GM19395 (cell line): Measurements from ENCODE around the gene GRB7.
"Not testable (repeated sequence)": the region's sequence is repeated elsewhere in the genome, so short reads cannot be mapped to it uniquely, and the experiment has no call there.

ENCODE experiments used
- ATAC-seq: cut with Tn5 transposase; IDR thresholded peaks from one replicate; pipeline ENCODE4 v1.9.1; 2021; ENCODE audit warnings: mild to moderate bottlenecking, moderate library complexity; ENCODE audit not compliant: unreplicated experiment

The GRB7 gene

DNA sequence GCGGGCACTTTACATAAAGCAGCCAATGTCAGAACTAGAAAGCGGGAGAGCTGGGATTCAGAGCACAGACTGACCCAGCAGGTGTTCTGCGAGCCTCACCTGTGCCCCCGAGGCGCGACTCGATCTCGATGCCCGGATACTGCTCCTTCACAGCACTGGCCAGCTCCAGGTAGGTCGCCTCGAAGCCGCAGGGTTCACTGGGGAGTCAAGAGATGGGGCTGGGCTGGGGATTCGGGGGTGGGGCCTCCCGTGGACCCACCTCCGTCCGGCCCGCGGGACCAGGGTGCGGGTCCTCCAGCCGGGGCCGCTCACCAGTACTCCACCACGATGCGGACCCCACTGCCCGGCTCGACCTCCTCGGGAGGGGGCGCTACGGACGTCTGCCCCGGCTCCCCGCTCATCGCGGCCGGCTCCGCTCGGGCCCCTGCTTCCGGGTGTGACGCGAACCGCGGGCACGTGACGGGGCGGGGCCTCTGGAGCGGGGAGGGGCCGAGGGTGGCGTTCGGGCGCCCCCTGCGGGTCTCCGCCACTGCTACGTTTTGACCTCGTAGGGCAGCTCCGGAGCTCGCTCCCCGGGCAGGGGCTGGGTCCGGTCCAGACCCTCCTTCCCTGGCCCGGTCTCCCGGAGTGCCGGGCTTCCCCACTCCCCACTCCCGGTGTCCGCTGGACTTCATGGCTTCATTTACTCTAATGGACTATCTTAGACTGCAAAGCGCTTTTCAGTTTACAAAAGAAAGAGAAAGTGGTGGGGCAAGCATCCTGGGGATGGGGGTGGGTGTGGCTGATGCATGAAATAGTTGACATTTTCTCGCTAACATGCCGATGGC lies 7.4 kb upstream of the GRB7 start, which contains the start of gene MIEN1:
TSS of gene MIEN1 (minus strand) at position 438 of the 827 bp plus-strand sequence. CDS start at position 401, 37 bp downstream.
- ATAC-seq = peak; percentile 88

GRCh38 chr17:39732586-39732985 lies 5.2 kb upstream of the GRB7 start:
- no peak for ATAC-seq

GRCh38 chr17:39735882-39736281 lies 1.9 kb upstream of the GRB7 start:
- no peak for ATAC-seq

- no peak for ATAC-seq
These were observed 1.2 kb upstream of the GRB7 start for GRCh38 chr17:39736319-39737165.

DNA sequence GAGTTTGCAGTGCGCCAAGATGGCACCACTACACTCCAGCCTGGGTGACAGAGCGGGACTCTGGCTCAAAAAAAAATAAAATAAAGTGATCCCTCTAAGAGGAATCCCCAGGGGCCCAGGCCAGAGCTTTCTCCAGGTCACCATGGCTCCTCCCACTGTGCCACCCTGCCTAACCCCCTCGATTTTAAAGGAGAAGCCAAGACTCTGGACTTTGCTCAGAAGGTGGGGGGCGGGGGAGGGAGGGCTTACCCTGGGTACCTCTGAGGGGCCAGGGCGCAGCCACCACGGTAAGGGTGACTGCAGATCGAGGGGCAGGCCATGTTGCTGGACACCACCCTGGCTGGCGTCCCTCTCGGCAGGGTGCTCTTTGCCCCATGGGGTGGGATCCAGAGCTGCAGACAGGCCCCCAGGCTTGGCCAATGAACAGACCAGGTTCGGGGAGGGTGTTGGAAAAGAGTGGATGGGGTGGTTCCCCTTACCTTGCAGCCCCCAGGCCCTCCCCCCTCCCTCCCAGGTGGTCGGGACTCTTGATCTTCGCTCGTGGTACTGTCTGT lies 455 bp upstream of the GRB7 start:
- ATAC-seq = no peak

GRCh38 chr17:39738568-39738901 lies 797 bp downstream of the GRB7 start:
- no peak for ATAC-seq

DNA sequence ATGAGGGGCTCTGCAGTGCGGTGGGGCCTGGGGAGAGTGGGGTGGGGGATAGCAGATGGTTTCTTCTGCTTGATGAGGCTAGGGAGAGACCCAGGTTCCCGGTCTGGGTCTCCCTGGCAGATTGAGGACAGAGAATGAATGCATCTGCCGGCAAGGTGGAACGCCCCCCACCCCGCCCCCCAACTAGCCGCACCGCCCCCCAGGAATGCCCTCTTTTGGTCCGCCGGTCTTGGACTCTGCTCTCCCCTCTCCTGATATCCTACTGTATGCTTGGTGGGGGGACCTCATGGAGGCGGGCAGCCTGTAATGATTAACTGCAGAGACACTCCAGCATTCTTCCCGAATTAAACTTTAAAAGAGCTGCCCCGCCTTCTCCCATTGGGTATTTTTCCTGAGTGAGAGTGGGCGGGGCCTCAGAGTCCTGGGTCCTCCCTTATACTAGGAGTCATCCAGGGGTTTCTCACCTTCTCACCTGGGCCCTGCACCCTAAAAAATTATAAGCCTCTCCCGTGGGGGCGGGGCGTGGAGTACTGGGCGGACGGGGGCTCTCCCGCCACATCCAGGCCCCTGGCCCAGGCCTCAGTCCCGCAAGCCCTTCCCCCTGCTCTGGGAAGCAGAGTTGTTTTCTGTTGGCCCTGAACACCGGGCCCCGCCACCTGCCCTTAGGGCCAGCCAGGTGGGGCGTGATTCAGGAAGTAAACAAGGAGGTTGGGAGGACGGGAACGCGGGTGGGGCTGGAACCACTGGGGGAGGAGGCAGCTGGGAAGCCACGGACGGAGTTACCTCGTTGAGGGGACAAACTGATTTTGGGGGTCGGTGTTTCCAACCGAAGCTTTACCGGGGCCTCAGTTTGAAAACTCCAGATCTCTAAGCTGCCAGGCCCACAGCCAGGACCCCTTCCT lies 1.5 kb downstream of the GRB7 start:
- ATAC-seq = no peak

DNA sequence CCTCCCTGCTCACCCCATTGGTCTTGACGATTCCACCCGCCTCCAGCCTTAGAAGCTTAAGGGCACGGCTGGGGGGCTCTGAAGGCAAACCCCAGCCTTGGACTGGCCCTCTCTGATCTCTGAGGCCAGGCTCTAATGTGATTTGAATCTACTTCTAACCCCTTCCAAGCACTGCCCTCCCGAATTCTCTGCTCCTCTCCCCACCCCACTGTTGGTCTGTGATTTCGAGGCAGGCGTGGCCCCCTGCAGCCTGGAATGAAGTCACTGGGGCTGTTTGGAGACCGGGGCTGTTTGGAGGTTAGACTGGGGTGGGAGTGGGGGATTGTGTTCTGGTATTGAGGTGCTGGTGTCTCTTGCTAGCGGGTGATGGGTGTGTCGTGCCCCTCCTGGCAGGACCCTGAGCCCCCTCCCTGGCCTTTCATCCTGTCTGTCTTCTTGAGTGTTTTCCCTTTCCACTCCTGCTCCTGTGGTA lies 2.2 kb downstream of the GRB7 start:
- no peak for ATAC-seq

- no peak for ATAC-seq
These were observed 2.8 kb downstream of the GRB7 start for GRCh38 chr17:39740357-39741111.

DNA sequence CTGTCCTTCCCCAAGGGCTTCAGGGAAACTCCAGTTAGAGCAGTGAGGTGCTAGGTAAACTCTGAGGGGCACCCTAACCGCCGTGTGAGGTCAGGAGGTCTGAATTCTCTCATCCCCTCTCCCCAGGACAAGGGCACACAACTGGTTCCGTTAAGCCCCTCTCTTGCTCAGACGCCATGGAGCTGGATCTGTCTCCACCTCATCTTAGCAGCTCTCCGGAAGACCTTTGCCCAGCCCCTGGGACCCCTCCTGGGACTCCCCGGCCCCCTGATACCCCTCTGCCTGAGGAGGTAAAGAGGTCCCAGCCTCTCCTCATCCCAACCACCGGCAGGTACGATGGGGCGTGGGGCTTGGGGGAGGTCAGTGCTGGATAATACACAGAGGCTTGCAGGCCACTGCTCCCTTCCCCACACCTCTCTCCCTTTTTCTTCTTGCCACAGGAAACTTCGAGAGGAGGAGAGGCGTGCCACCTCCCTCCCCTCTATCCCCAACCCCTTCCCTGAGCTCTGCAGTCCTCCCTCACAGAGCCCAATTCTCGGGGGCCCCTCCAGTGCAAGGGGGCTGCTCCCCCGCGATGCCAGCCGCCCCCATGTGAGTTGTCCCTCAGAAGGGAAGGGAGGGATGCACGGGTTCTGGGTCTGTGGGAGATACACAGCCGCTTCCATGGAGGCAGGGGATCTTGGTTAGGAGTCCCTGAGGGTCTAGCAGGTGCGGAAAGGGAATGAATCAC lies 4.6 kb downstream of the GRB7 start:
- ATAC-seq = no peak

- no peak for ATAC-seq
These were observed 5.2 kb downstream of the GRB7 start for GRCh38 chr17:39742856-39743436.

GRCh38 chr17:39744075-39744835 lies 6.5 kb downstream of the GRB7 start:
- no peak for ATAC-seq

GRCh38 chr17:39744836-39745215 lies 7.1 kb downstream of the GRB7 start:
- ATAC-seq = no peak

DNA sequence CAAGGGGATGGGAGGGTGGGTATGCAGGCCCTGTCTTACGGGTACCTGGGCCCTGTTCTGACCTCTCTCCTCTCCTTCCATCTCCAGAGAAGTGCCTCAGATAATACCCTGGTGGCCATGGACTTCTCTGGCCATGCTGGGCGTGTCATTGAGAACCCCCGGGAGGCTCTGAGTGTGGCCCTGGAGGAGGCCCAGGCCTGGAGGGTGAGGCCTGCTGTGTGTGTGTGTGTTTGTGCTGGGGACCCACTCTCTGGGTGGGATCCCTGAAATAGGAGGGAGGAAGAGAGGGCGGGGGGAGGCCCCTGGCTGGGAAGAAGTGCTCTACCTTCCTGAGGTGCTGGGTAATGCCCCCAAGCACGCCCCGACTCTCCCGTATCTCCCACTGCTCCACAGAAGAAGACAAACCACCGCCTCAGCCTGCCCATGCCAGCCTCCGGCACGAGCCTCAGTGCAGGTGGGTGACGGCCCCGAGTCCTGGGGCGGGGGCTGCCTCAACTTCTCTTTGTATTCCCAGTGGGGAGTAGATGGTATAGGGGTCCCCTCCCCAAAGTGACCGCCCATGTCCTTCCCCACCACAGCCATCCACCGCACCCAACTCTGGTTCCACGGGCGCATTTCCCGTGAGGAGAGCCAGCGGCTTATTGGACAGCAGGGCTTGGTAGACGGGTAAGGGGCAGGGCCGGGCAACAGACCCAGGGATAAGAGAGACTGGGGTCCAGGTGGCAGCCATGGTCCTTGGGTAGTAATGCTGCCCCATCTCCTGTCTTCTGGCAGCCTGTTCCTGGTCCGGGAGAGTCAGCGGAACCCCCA lies 7.8 kb downstream of the GRB7 start:
- ATAC-seq = no peak

DNA sequence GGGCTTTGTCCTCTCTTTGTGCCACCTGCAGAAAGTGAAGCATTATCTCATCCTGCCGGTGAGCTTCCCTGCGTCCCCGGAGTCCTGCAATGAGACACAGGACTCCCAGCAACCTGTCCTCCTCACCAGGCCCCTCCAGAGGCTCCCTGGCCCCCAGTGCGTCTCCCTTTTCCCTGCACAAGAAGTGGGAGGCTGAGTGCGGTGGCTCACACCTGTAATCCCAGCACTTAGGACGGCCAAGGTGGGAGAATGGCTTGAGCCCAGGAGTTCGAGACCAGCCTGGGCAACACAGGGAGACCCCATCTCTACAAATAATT lies 8.4 kb downstream of the GRB7 start:
- ATAC-seq = no peak

DNA sequence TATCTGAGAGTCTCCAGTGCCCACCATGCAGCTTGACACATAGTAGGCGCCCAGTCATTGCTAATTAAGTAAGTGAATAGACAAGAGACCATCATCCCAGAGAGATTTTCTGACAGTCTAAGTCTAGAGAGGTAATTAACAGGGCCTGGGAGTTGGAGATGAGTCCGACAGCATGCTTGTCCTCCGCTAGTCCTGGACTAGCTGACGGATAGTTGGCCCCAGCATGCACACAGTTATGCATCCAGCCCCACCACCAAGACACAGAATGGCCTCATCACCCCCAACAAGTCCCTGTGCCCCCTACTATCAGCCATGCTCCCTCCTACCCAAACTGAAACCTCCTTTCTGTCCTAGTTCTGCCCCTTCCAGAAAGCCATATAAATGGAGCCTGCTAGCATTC lies 10.0 kb downstream of the GRB7 start:
- no peak for ATAC-seq

DNA sequence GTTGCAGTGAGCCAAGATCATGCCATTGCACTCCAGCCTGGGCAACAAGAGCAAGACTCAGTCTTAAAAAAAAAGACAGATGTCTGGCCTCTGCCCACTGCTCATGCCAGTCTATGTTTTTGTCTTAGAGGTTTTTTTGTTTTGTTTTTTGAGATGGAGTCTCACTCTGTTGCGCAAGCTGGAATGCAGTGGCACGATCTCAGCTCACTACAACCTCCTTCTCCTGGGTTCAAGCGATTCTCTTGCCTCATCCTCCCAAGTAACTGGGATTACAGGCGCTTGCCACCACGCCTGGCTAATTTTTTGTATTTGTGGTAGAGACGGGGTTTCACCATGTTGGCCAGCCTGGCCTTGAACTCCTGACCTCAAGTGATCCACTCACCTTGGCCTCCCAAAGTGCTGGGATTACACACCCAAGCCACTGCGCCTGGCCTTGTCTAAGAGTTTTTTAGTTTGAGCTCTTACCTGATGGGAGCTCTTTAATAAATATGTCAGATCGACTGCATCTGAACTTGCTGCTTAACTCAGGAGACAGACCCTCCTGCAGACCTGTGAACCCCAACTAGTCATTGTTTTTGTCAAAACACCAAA lies 10.8 kb downstream of the GRB7 start:
- ATAC-seq = not testable (repeated sequence)
